Naive thymus-derived CD4-positive, alpha-beta T cell (primary cell): Measurements from ENCODE around the gene EMILIN3. TPM values are rescaled to one million over a fixed set of nuclear protein-coding genes. Genes with fewer than 3 reads are reported as not detected.

ENCODE experiments used
- ATAC-seq: fragments of 150-1000 bp; cut with Tn5 transposase; 2 replicates; pipeline ENCODE4 v1.10.0; 2021; ENCODE audit warnings: mild to moderate bottlenecking, moderate library complexity
- CTCF ChIA-PET: fragments of 350-600 bp; sonication (Branson Sonifier 250); formaldehyde crosslinking; loops from one replicate; lab custom pipeline; 2021; ENCODE audit warnings: antibody characterized with exemption; lab: Charles Lee
- POLR2A ChIA-PET: fragments of 350-600 bp; sonication (Branson Sonifier 250); formaldehyde crosslinking; loops from one replicate; lab custom pipeline; 2021; ENCODE audit warnings: antibody characterized with exemption, inconsistent platforms; lab: Charles Lee
- DNase-seq, 9 donors: peaks; one replicate each; pipeline versions ENCODE4 v3.0.0 to v3.0.0-alpha.2; 2020 to 2022; ENCODE audit warnings: mixed read lengths in 1 of 9
- H3K27ac ChIP-seq: one replicate; pipeline ENCODE4 v1.7.0; 2013; ENCODE audit warnings: mild to moderate bottlenecking, low read depth, low read length, moderate library complexity
- H3K27me3 ChIP-seq, 2 donors: one replicate each; pipeline ENCODE4 v1.7.0; 2013; ENCODE audit warnings: low read length in 2 of 2, mild to moderate bottlenecking in 2 of 2, moderate library complexity in 2 of 2; ENCODE audit not compliant: control insufficient read depth in 2 of 2, insufficient read depth in 2 of 2
- H3K36me3 ChIP-seq, 3 experiments: 1 replicate in 2 of 3; 2 replicates in 1 of 3; pipeline ENCODE4 v1.7.0; 2013; ENCODE audit warnings: low read length in 3 of 3, mild to moderate bottlenecking in 3 of 3, moderate library complexity in 1 of 3; ENCODE audit not compliant: insufficient read depth in 3 of 3, control insufficient read depth in 2 of 3
- H3K4me1 ChIP-seq, 2 donors: one replicate each; pipeline ENCODE4 v1.7.0; 2013; ENCODE audit warnings: low read length in 2 of 2, mild to moderate bottlenecking in 2 of 2, moderate library complexity in 1 of 2; ENCODE audit not compliant: control insufficient read depth in 2 of 2, insufficient read depth in 2 of 2
- H3K4me3 ChIP-seq: 2 replicates; pipeline ENCODE4 v1.7.0; 2013; ENCODE audit warnings: mild to moderate bottlenecking, low read length
- H3K9me3 ChIP-seq, 3 experiments: 1 replicate in 2 of 3; 2 replicates in 1 of 3; pipeline ENCODE4 v1.7.0; 2013; ENCODE audit warnings: low read length in 3 of 3; ENCODE audit not compliant: control insufficient read depth in 2 of 3
- H3K27ac Mint-ChIP-seq, 9 donors: one replicate each; pipeline ENCODE4 v1.8.0; 2020 to 2022; ENCODE audit warnings: mixed read lengths in 9 of 9, mild to moderate bottlenecking in 8 of 9, moderate library complexity in 5 of 9, inconsistent platforms in 2 of 9
- H3K27me3 Mint-ChIP-seq, 5 donors: one replicate each; pipeline ENCODE4 v1.8.0; 2021 to 2022; ENCODE audit warnings: mixed read lengths in 5 of 5, mild to moderate bottlenecking in 1 of 5
- H3K36me3 Mint-ChIP-seq, 5 donors: one replicate each; pipeline ENCODE4 v1.8.0; 2020 to 2022; ENCODE audit warnings: mixed read lengths in 5 of 5, mild to moderate bottlenecking in 3 of 5, inconsistent platforms in 1 of 5
- H3K4me1 Mint-ChIP-seq, 7 donors: one replicate each; pipeline ENCODE4 v1.8.0; 2020 to 2022; ENCODE audit warnings: mixed read lengths in 7 of 7, mild to moderate bottlenecking in 3 of 7, inconsistent platforms in 1 of 7
- H3K4me3 Mint-ChIP-seq, 10 donors: one replicate each; pipeline ENCODE4 v1.8.0; 2020 to 2022; ENCODE audit warnings: mild to moderate bottlenecking in 10 of 10, mixed read lengths in 10 of 10, moderate library complexity in 6 of 10, inconsistent platforms in 2 of 10
- H3K9me3 Mint-ChIP-seq, 11 donors: one replicate each; pipeline ENCODE4 v1.8.0; 2020 to 2022; ENCODE audit warnings: mixed read lengths in 11 of 11, mild to moderate bottlenecking in 4 of 11, inconsistent platforms in 1 of 11, moderate library complexity in 1 of 11
- intact Hi-C, 2 donors: fragments of 100-400 bp; cut with micrococcal nuclease; formaldehyde crosslinking; loops; one replicate each; pipeline ENCODE4 v1.15.1; 2023
- polyA plus RNA-seq, 2 donors: library from polyadenylated mRNA; unstranded; fragments of 300-500 nt; fragmentation: Illumina TruSeq; gene quantifications; one replicate each; pipeline ENCODE4 v1.2.3, GENCODE V29; 2021
- total RNA-seq, 6 experiments: library from RNA in 5 of 6; stranded (reverse) in 5 of 6; gene quantifications; 1 replicate in 5 of 6; 2 replicates in 1 of 6; pipeline ENCODE4 v1.2.3 and lab custom pipeline; 2021 to 2026

Gene EMILIN3, protein sequence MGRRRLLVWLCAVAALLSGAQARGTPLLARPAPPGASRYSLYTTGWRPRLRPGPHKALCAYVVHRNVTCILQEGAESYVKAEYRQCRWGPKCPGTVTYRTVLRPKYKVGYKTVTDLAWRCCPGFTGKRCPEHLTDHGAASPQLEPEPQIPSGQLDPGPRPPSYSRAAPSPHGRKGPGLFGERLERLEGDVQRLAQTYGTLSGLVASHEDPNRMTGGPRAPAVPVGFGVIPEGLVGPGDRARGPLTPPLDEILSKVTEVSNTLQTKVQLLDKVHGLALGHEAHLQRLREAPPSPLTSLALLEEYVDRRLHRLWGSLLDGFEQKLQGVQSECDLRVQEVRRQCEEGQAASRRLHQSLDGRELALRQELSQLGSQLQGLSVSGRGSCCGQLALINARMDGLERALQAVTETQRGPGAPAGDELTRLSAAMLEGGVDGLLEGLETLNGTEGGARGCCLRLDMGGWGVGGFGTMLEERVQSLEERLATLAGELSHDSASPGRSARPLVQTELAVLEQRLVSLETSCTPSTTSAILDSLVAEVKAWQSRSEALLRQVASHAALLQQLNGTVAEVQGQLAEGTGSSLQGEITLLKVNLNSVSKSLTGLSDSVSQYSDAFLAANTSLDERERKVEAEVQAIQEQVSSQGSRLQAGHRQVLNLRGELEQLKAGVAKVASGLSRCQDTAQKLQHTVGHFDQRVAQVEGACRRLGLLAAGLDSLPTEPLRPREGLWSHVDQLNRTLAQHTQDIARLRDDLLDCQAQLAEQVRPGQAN
- under 1 TPM in 1 of 5 experiments, not detected in 4; 0.19 TPM for total RNA-seq
- polyA plus RNA-seq: not detected
- total RNA-seq (lab: John Stamatoyannopoulos, UW): not detected

DNA sequence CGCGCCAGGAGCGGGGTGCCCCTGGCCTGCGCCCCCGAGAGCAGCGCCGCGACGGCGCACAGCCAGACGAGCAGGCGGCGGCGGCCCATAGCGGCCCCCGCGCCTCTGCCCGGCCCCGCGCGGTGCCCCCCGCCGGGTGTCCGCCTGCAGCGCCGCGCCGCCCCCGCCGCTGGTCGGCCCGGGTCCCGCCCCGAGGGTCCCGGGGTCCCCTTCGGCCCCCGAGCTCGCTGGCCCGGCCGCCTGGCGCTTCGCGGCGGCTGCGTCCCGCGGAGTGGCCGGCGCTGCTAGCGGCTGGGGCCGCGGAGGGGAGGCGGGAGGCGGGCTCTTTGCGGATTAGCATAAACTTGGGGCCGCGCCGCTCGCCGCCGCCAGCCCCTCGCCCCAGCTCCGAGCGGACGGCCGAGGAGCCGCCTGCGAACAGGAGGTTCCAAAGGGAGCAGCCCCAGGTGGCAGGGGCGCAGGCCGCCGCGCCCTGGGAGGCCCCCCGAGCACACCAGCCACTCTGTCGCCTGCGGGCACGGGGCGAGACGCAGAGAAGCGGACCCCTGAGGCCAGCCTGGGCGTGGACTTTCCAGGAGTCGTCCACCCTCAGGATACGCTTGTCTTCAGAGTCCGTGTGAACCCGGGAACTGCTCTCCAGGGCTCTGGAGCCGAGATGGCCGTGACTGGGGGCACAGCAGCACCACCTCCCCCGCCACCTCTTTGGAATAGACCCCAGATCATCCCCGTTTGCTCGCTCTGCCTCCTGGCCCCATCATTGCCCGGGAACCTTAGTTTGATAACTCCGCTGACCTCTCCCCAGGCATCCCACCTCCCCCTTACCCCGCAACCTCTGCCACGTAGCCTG lies at the start of gene EMILIN3:
Gene EMILIN3 (minus strand): TSS at position 273 of the 847 bp plus-strand sequence. CDS start 184 bp downstream, at position 89.
- H3K4me3 Mint-ChIP-seq: peak within 1 kb of the TSS; percentile 35 to 85 (median 62)
- ATAC-seq (no peak), DNase-seq (no peak)
- H3K27me3 Mint-ChIP-seq: peaks cover 27 to 41% (median 40%) of the 10 kb centered on the region in 5 donors
- H3K36me3 ChIP-seq: no peaks in the 10 kb centered on the region
- peaks cover 0 to 7% (median 5%) of the 10 kb centered on the region in 5 donors for H3K36me3 Mint-ChIP-seq
- H3K27ac ChIP-seq: no peak within 1 kb of the TSS
- no peak within 1 kb of the TSS for H3K4me3 ChIP-seq
- H3K4me1 Mint-ChIP-seq: peaks cover 3 to 11% (median 9%) of the 10 kb centered on the region in 7 donors
- H3K9me3 Mint-ChIP-seq: peaks cover 3 to 11% (median 9%) of the 10 kb centered on the region in 11 donors
- H3K4me1 ChIP-seq: no peaks in the 10 kb centered on the region
- H3K27me3 ChIP-seq: no peaks in the 10 kb centered on the region
- H3K27ac Mint-ChIP-seq: no peak within 1 kb of the TSS
- peaks cover 0 to 6% (median 0%) of the 10 kb centered on the region in 3 experiments for H3K9me3 ChIP-seq
- intact Hi-C loops: no loop called here
- ChIA-PET POLR2A (no interaction called here), CTCF (no interaction called here)

DNA sequence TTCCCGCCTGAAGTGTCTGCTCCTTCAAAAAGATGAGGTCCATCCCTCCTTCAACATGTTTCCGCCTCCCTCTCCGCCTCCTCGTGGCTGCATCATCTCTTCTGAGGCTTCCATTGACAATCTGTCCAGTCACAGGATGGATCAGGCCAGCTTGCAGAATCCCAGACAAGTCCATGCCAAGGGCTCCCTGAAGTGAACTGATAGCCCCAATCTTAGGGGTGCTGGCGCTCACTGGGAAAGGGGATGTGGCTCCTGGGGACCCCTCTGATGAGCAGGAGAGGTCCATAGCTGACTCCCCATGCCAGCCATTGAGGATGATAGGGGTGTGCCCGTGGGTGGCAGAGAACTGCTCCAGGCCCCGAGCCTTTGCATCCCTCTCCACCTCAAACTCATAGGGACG lies 48.6 kb upstream of the EMILIN3 start:
- Histone ChIP-seq H3K4me3 (no peak overlapping the region), H3K9me3 (no peaks in the 10 kb centered on the region), H3K27ac (no peak overlapping the region), H3K36me3 (peaks cover 33 to 89% (median 36%) of the 10 kb centered on the region in 3 experiments), H3K4me1 (no peaks in the 10 kb centered on the region), H3K27me3 (no peaks in the 10 kb centered on the region)
- H3K9me3 Mint-ChIP-seq: no peaks in the 10 kb centered on the region
- H3K4me3 Mint-ChIP-seq: no peak overlapping the region
- DNase-seq (no peak), ATAC-seq (no peak)
- POLR2A ChIA-PET: no interaction called here
- H3K27me3 Mint-ChIP-seq: no peaks in the 10 kb centered on the region
- intact Hi-C loops: loop anchor here in 1 of 2 donors (10.0 kb wide), 1 partner anchor 280 kb away; the partner anchor contains the start of gene PLCG1
- H3K4me1 Mint-ChIP-seq: peaks cover 0 to 36% (median 5%) of the 10 kb centered on the region in 7 donors
- peaks cover 37 to 82% (median 56%) of the 10 kb centered on the region in 5 donors for H3K36me3 Mint-ChIP-seq
- CTCF ChIA-PET: no interaction called here
- H3K27ac Mint-ChIP-seq: no peak overlapping the region

DNA sequence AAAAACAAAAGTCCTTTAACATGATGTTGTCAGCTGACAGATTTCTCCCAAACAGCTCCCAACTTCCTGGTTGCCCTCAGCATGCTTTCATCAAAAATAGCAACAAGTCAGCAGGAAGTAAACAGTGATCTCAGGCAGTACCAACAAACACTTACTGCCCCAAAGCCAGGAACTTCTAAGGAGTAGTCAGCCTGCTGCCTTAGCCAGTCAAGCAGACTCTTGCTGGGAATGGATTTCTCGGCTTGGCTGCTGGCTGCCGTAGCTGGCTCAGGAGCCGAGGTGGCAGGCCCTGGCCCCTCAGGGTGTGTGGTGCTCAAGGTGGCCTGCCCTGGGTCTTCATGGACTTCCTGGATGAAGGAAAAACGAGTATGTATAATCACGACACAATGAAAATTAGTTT lies 46.6 kb upstream of the EMILIN3 start:
- H3K9me3 ChIP-seq: no peaks in the 10 kb centered on the region
- Mint-ChIP-seq H3K4me3 (no peak overlapping the region), H3K4me1 (peaks cover 15 to 42% (median 23%) of the 10 kb centered on the region in 7 donors), H3K27me3 (no peaks in the 10 kb centered on the region), H3K36me3 (peaks cover 36 to 85% (median 41%) of the 10 kb centered on the region in 5 donors), H3K9me3 (no peaks in the 10 kb centered on the region), H3K27ac (peak overlapping the region in 1 of 9 donors; percentile 68)
- ChIA-PET CTCF (interaction anchor here (0.6 kb wide), 1 partner anchor 78 kb away, joined by 4 read pairs; no protein-coding TSS in a partner anchor), POLR2A (no interaction called here)
- no peak for ATAC-seq
- H3K4me3 ChIP-seq: no peak overlapping the region
- no peak for DNase-seq
- H3K27ac ChIP-seq: no peak overlapping the region
- H3K4me1 ChIP-seq: peaks cover 3 to 7% of the 10 kb centered on the region in 2 donors
- peaks cover 33 to 95% (median 34%) of the 10 kb centered on the region in 3 experiments for H3K36me3 ChIP-seq
- intact Hi-C loops: loop anchor here in 1 of 2 donors (10.0 kb wide), 1 partner anchor 278 kb away; the partner anchor contains the start of gene PLCG1
- no peaks in the 10 kb centered on the region for H3K27me3 ChIP-seq

DNA sequence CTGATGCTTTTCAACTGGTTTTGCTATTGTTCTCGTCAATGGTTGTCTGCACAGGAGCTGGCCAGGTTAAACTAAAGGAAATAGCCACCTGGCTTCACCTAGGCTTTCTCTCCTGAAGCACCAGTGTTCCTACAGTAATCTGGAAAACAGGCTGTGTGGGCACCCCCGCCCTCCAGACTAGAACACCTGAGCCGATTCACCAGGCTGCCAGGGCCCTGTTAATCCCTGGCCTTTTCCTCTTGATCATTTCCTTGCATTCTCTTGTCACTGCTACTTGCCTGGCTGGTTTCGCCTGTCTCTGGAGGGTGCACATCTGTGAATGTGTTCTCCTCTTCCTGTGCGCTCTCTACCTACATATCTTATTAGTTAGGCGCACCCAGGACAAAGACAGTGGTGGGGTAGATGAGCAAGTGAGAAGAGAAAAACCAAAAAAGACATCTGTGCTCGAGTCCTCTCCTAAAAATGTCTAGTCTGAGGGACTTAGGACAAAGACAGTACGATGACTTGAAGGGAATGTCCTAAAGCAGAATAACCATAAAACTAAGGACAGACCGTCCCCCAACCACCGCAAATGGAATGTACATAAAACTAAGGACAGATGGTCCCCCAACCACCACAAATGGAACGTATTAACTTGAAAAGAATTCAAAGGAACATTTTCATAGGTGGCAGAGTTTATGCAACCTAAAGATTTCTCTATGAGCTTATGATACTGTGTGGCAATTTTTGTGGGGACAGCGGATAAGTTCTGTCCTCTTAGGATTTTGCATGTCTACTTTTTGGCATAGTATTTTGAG lies 45.9 kb upstream of the EMILIN3 start:
- H3K4me3 ChIP-seq: no peak overlapping the region
- peaks cover 3 to 7% of the 10 kb centered on the region in 2 donors for H3K4me1 ChIP-seq
- H3K9me3 ChIP-seq: no peaks in the 10 kb centered on the region
- no peak for ATAC-seq
- intact Hi-C loops: loop anchor here in 1 of 2 donors (10.0 kb wide), 1 partner anchor 278 kb away; the partner anchor contains the start of gene PLCG1
- no peak overlapping the region for H3K27ac ChIP-seq
- Mint-ChIP-seq H3K4me1 (peaks cover 17 to 40% (median 21%) of the 10 kb centered on the region in 7 donors), H3K36me3 (peaks cover 32 to 79% (median 36%) of the 10 kb centered on the region in 5 donors), H3K4me3 (no peak overlapping the region), H3K9me3 (no peaks in the 10 kb centered on the region), H3K27ac (peak overlapping the region in 5 of 9 donors; percentile 15 to 59 (median 42)), H3K27me3 (no peaks in the 10 kb centered on the region)
- POLR2A ChIA-PET: no interaction called here
- DNase-seq: no peak
- peaks cover 31 to 95% (median 33%) of the 10 kb centered on the region in 3 experiments for H3K36me3 ChIP-seq
- CTCF ChIA-PET: no interaction called here
- H3K27me3 ChIP-seq: no peaks in the 10 kb centered on the region

DNA sequence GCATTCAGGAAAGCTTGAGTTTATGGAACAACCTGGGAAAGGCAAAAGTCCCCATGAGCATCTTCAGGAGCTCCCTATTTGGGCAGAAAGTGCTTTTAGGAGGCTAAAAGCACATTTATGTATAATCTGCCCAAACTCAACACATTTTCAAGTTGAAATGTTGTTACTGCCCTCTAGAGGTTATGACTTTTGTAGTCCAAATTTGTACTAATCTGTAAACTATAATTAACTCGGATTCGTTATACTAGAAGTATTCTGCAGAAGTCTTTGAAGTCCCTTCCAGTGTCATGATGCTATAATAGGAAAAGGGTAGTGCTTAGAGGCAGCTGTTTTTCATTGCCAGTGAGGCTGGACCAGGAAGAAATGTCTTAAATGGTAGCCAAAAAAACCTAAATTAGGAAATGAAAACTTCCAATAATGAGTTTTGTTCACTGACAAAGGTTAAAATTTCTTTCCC lies 44.8 kb upstream of the EMILIN3 start:
- no peaks in the 10 kb centered on the region for H3K27me3 ChIP-seq
- H3K9me3 Mint-ChIP-seq: no peaks in the 10 kb centered on the region
- H3K27ac ChIP-seq: no peak overlapping the region
- no peak overlapping the region for H3K4me3 Mint-ChIP-seq
- peak overlapping the region in 3 of 9 donors; percentile 19 to 78 (median 43) for H3K27ac Mint-ChIP-seq
- H3K4me1 Mint-ChIP-seq: peaks cover 20 to 43% (median 26%) of the 10 kb centered on the region in 7 donors
- no peak overlapping the region for H3K4me3 ChIP-seq
- peaks cover 32 to 75% (median 36%) of the 10 kb centered on the region in 5 donors for H3K36me3 Mint-ChIP-seq
- ATAC-seq (peak; percentile 38), DNase-seq (no peak)
- intact Hi-C loops: loop anchor here (1.0 to 10.0 kb wide), 2 partner anchors 17 to 277 kb away; partner anchors contain the start of gene PLCG1 (in 1 of the 2)
- H3K9me3 ChIP-seq: no peaks in the 10 kb centered on the region
- peaks cover 29 to 95% (median 29%) of the 10 kb centered on the region in 3 experiments for H3K36me3 ChIP-seq
- H3K27me3 Mint-ChIP-seq: no peaks in the 10 kb centered on the region
- POLR2A ChIA-PET: no interaction called here
- peaks cover 3 to 7% of the 10 kb centered on the region in 2 donors for H3K4me1 ChIP-seq
- CTCF ChIA-PET: interaction anchor here (0.7 to 0.9 kb wide), 2 partner anchors 108 to 262 kb away, joined by 3 read pairs; no protein-coding TSS in a partner anchor
